ENCODE measurements around the gene CCDC137. TPM values are rescaled to one million over a fixed set of nuclear protein-coding genes. Genes with fewer than 3 reads are reported as not detected.
A peak's percentile ranks its signal among the peaks of the same experiment; 100 is the strongest.

CCDC137 gene
- total RNA-seq, 2 donors from 2014 or later = 35.8 to 44.2 TPM

GRCh38 chr17:81635431-81635830 lies 31.1 kb upstream of the CCDC137 start:
- H3K9me3 ChIP-seq (ENCODE audit: control insufficient read depth, low read length) = no peaks in the 10 kb centered on the region
- Mint-ChIP-seq H3K36me3 (ENCODE audit: low read depth) (peaks cover 23% of the 10 kb centered on the region), H3K4me1 (peaks cover 5% of the 10 kb centered on the region), H3K9me3 (no peaks in the 10 kb centered on the region), H3K27ac (peak overlapping the region; percentile 99), H3K27me3 (ENCODE audit: insufficient read depth) (no peaks in the 10 kb centered on the region), H3K4me3 (peak overlapping the region; percentile 88)
- peaks cover 17% of the 10 kb centered on the region for H3K36me3 ChIP-seq (ENCODE audit: control insufficient read depth, insufficient read depth, low read length)
- peak overlapping the region; percentile 99 for H3K4me3 ChIP-seq (ENCODE audit: low read length)
- H3K27me3 ChIP-seq (ENCODE audit: control insufficient read depth, insufficient read depth, low read length, poor library complexity, severe bottlenecking) = no peaks in the 10 kb centered on the region
- TF ChIP-seq, protein P1, sequence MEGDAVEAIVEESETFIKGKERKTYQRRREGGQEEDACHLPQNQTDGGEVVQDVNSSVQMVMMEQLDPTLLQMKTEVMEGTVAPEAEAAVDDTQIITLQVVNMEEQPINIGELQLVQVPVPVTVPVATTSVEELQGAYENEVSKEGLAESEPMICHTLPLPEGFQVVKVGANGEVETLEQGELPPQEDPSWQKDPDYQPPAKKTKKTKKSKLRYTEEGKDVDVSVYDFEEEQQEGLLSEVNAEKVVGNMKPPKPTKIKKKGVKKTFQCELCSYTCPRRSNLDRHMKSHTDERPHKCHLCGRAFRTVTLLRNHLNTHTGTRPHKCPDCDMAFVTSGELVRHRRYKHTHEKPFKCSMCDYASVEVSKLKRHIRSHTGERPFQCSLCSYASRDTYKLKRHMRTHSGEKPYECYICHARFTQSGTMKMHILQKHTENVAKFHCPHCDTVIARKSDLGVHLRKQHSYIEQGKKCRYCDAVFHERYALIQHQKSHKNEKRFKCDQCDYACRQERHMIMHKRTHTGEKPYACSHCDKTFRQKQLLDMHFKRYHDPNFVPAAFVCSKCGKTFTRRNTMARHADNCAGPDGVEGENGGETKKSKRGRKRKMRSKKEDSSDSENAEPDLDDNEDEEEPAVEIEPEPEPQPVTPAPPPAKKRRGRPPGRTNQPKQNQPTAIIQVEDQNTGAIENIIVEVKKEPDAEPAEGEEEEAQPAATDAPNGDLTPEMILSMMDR (conservative IDR thresholded peaks at IDR 0.05) = no peak
- H3K27ac ChIP-seq (ENCODE audit: low read depth, low read length) = no peak overlapping the region
- no peaks in the 10 kb centered on the region for H3K4me1 ChIP-seq (ENCODE audit: control insufficient read depth, insufficient read depth, low read length)
- peak overlapping the region; percentile 92 for H3K9ac ChIP-seq (ENCODE audit: extremely low read depth, low read length, poor library complexity, severe bottlenecking)
- 94 to 96% methylated on average over 5 of the region's 5 CpGs for WGBS, 2 experiments (ENCODE audit: insufficient coverage in 1 of 2, insufficient read length in 1 of 2)
- DNase-seq = no peak

DNA sequence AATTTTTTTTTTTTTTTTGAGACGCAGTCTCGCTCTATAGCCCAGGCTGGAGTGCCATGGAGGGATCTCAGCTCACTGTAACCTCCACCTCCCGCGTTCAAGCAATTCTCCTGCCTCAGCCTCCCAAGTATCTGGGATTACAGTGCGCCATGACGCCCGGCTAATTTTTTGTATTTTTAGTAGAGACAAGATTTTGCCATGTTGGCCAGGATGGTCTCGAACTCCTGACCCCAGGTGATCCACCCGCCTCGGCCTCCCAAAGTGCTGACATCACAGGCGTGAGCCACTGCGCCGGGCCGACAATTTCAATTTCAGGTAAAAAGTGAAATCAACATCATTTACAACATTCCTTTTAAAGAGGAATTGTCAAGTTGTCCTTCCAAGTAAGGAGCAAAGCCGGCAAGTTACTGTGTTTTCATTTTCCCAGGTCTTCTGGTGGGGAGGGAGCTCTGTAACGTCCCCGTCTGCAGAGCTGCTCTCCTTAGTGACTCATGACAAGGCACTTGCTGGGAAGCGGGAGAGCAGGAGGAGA lies 30.5 kb upstream of the CCDC137 start:
- peak overlapping the region; percentile 83 for H3K27ac ChIP-seq (ENCODE audit: low read depth, low read length)
- no peak for DNase-seq
- H3K4me1 Mint-ChIP-seq = peaks cover 5% of the 10 kb centered on the region
- H3K9me3 Mint-ChIP-seq = no peaks in the 10 kb centered on the region
- peak overlapping the region; percentile 92 for H3K9ac ChIP-seq (ENCODE audit: extremely low read depth, low read length, poor library complexity, severe bottlenecking)
- peak overlapping the region; percentile 99 for H3K27ac Mint-ChIP-seq
- TF ChIP-seq, protein P1 (conservative IDR thresholded peaks at IDR 0.05) = no peak
- H3K4me1 ChIP-seq (ENCODE audit: control insufficient read depth, insufficient read depth, low read length) = no peaks in the 10 kb centered on the region
- H3K4me3 Mint-ChIP-seq = peak overlapping the region; percentile 88
- H3K9me3 ChIP-seq (ENCODE audit: control insufficient read depth, low read length) = no peaks in the 10 kb centered on the region
- no peaks in the 10 kb centered on the region for H3K27me3 ChIP-seq (ENCODE audit: control insufficient read depth, insufficient read depth, low read length, poor library complexity, severe bottlenecking)
- H3K27me3 Mint-ChIP-seq (ENCODE audit: insufficient read depth) = no peaks in the 10 kb centered on the region
- H3K36me3 ChIP-seq (ENCODE audit: control insufficient read depth, insufficient read depth, low read length) = peaks cover 16% of the 10 kb centered on the region
- WGBS, 2 experiments (ENCODE audit: insufficient coverage in 1 of 2, insufficient read length in 1 of 2) = 36 to 37% methylated on average over 15 to 17 of the region's 18 CpGs
- peak overlapping the region; percentile 99 for H3K4me3 ChIP-seq (ENCODE audit: low read length)
- H3K36me3 Mint-ChIP-seq (ENCODE audit: low read depth) = peaks cover 21% of the 10 kb centered on the region

- 0% methylated on average over 38 to 77 of the region's 77 CpGs for WGBS, 2 experiments (ENCODE audit: insufficient coverage in 1 of 2, insufficient read length in 1 of 2)
- Mint-ChIP-seq H3K27ac (peak within 1 kb of the TSS; percentile 99), H3K4me3 (peak within 1 kb of the TSS; percentile 88), H3K36me3 (ENCODE audit: low read depth) (peaks cover 17% of the 10 kb centered on the region), H3K9me3 (no peaks in the 10 kb centered on the region), H3K4me1 (peaks cover 5% of the 10 kb centered on the region), H3K27me3 (ENCODE audit: insufficient read depth) (no peaks in the 10 kb centered on the region)
- H3K4me3 ChIP-seq (ENCODE audit: low read length) = peak within 1 kb of the TSS; percentile 99
- DNase-seq = peak; percentile 98
- peaks cover 16% of the 10 kb centered on the region for H3K36me3 ChIP-seq (ENCODE audit: control insufficient read depth, insufficient read depth, low read length)
- H3K9ac ChIP-seq (ENCODE audit: extremely low read depth, low read length, poor library complexity, severe bottlenecking) = peak within 1 kb of the TSS; percentile 92
- TF ChIP-seq, protein P1 (conservative IDR thresholded peaks at IDR 0.05) = no peak
- no peaks in the 10 kb centered on the region for H3K9me3 ChIP-seq (ENCODE audit: control insufficient read depth, low read length)
- no peaks in the 10 kb centered on the region for H3K4me1 ChIP-seq (ENCODE audit: control insufficient read depth, insufficient read depth, low read length)
- H3K27me3 ChIP-seq (ENCODE audit: control insufficient read depth, insufficient read depth, low read length, poor library complexity, severe bottlenecking) = no peaks in the 10 kb centered on the region
- H3K27ac ChIP-seq (ENCODE audit: low read depth, low read length) = peak within 1 kb of the TSS; percentile 83
These were observed 29.8 kb upstream of the CCDC137 start, which contains the start of the genes NPLOC4 and TSPAN10 for GRCh38 chr17:81636505-81637288. Gene NPLOC4, minus strand, starts transcription at chr17:81637112. Its CDS starts 182 bp downstream, at chr17:81636930. Gene TSPAN10, plus strand, starts transcription at chr17:81637196. Its CDS starts 5,217 bp downstream, at chr17:81642413.

All from endodermal cell (in vitro differentiated cells).